A673 (cell line): ENCODE results near the gene DDX3X.

ENCODE experiments used
- CTCF ChIP-seq: fragments of 300-800, 200-600 bp; sonication (generic); conservative IDR thresholded peaks from 2 replicates; pipeline ENCODE4 v1.5.1; 2017; ENCODE audit warnings: low read depth, mild to moderate bottlenecking, antibody characterized with exemption, low read length, moderate library complexity, mixed read lengths
- EZH2 ChIP-seq: fragments of 200-600 bp; sonication (generic); IDR thresholded peaks from 2 replicates; pipeline ENCODE4 v1.6.1; 2017; ENCODE audit warnings: borderline replicate concordance, low read depth, mild to moderate bottlenecking, mixed read lengths, antibody characterized with exemption, low read length; ENCODE audit not compliant: poor library complexity, severe bottlenecking

DNA sequence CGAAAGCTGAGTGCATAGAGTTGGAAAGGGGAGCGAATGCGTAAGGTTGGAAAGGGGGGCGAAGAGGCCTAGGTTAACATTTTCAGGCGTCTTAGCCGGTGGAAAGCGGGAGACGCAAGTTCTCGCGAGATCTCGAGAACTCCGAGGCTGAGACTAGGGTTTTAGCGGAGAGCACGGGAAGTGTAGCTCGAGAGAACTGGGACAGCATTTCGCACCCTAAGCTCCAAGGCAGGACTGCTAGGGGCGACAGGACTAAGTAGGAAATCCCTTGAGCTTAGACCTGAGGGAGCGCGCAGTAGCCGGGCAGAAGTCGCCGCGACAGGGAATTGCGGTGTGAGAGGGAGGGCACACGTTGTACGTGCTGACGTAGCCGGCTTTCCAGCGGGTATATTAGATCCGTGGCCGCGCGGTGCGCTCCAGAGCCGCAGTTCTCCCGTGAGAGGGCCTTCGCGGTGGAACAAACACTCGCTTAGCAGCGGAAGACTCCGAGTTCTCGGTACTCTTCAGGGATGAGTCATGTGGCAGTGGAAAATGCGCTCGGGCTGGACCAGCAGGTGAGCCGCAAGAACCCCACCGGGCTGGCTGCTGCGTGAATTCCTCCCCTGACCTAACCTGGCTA, at the start of gene DDX3X:
- TF ChIP-seq CTCF (0 out of 2 replicates have a peak, but pooled peaks have one; percentile 20), EZH2 (no peak)
